HepG2 (cell line): Measurements from ENCODE around the gene DCTN3. TPM values are rescaled to one million over a fixed set of nuclear protein-coding genes. Genes with fewer than 3 reads are reported as not detected.

Experiments
- CENPT ChIP-seq: sonication (generic); formaldehyde crosslinking; IDR thresholded peaks from 2 replicates; pipeline ENCODE4 v1.8.0; 2022; ENCODE audit warnings: low read depth, mild to moderate bottlenecking, moderate library complexity, missing genetic modification reagents
- DMTF1 ChIP-seq: sonication (generic); formaldehyde crosslinking; IDR thresholded peaks from 2 replicates; pipeline ENCODE4 v1.4.0; 2020; ENCODE audit warnings: mild to moderate bottlenecking, missing genetic modification reagents
- DRAP1 ChIP-seq: IDR thresholded peaks from 2 replicates; pipeline ENCODE4 v1.6.1; 2016; ENCODE audit warnings: missing genetic modification reagents, missing compliant biosample characterization
- DZIP1 ChIP-seq: sonication (generic); formaldehyde crosslinking; IDR thresholded peaks from 2 replicates; pipeline ENCODE4 v1.5.0; 2020; ENCODE audit warnings: mild to moderate bottlenecking, missing genetic modification reagents
- MAFG ChIP-seq: sonication (generic); formaldehyde crosslinking; IDR thresholded peaks from 2 replicates; pipeline ENCODE4 v1.5.1; 2020; ENCODE audit warnings: mild to moderate bottlenecking, missing genetic modification reagents
- MED13 ChIP-seq: sonication (generic); formaldehyde crosslinking; IDR thresholded peaks from 2 replicates; pipeline ENCODE4 v1.5.0; 2020; ENCODE audit warnings: missing genetic modification reagents
- MTERF4 ChIP-seq: sonication (generic); formaldehyde crosslinking; IDR thresholded peaks from 2 replicates; pipeline ENCODE4 v1.8.0; 2023; ENCODE audit warnings: mild to moderate bottlenecking, missing genetic modification reagents
- MZF1 ChIP-seq: sonication (generic); formaldehyde crosslinking; IDR thresholded peaks from 2 replicates; pipeline ENCODE4 v1.8.1; 2023; ENCODE audit warnings: mild to moderate bottlenecking, missing genetic modification reagents, borderline replicate concordance
- NFE2L1 ChIP-seq: sonication (generic); formaldehyde crosslinking; IDR thresholded peaks from 2 replicates; pipeline ENCODE4 v1.4.0; 2020; ENCODE audit warnings: missing genetic modification reagents, mild to moderate bottlenecking, borderline replicate concordance
- NFIB ChIP-seq: sonication (generic); formaldehyde crosslinking; IDR thresholded peaks from 2 replicates; pipeline ENCODE4 v1.9.0; 2021; ENCODE audit warnings: missing genetic modification reagents, mild to moderate bottlenecking, borderline replicate concordance
- NR0B2 ChIP-seq: sonication (generic); formaldehyde crosslinking; IDR thresholded peaks from 2 replicates; pipeline ENCODE4 v1.4.0; 2020; ENCODE audit warnings: mild to moderate bottlenecking, missing genetic modification reagents
- PAF1 ChIP-seq: IDR thresholded peaks from 2 replicates; pipeline ENCODE4 v1.6.1; 2016; ENCODE audit warnings: missing genetic modification reagents, missing compliant biosample characterization
- RFX1 ChIP-seq: fragments of 450-650 bp; IDR thresholded peaks from 2 replicates; pipeline ENCODE4 v1.6.1; 2017
- SMAD9 ChIP-seq: sonication (generic); formaldehyde crosslinking; IDR thresholded peaks from 2 replicates; pipeline ENCODE4 v1.5.1; 2020; ENCODE audit warnings: mild to moderate bottlenecking, missing genetic modification reagents
- SPEN ChIP-seq: sonication (generic); formaldehyde crosslinking; IDR thresholded peaks from 2 replicates; pipeline ENCODE4 v1.5.1; 2020; ENCODE audit warnings: low read depth, mild to moderate bottlenecking, missing genetic modification reagents
- XBP1 ChIP-seq: sonication (generic); formaldehyde crosslinking; IDR thresholded peaks from 2 replicates; pipeline ENCODE4 v1.5.0; 2020; ENCODE audit warnings: missing genetic modification reagents
- ZBTB34 ChIP-seq: sonication (generic); formaldehyde crosslinking; IDR thresholded peaks from 2 replicates; pipeline ENCODE4 v1.8.0; 2022; ENCODE audit warnings: mild to moderate bottlenecking, missing genetic modification reagents
- ZBTB7B ChIP-seq: sonication (generic); formaldehyde crosslinking; IDR thresholded peaks from 2 replicates; pipeline ENCODE4 v1.4.0; 2020; ENCODE audit warnings: missing genetic modification reagents
- ZNF460 ChIP-seq: sonication (generic); formaldehyde crosslinking; IDR thresholded peaks from 2 replicates; pipeline ENCODE4 v1.5.1; 2020; ENCODE audit warnings: missing genetic modification reagents, mild to moderate bottlenecking, borderline replicate concordance
- ZNF713 ChIP-seq: sonication (generic); formaldehyde crosslinking; IDR thresholded peaks from 2 replicates; pipeline ENCODE4 v1.4.0; 2020; ENCODE audit warnings: mild to moderate bottlenecking, missing genetic modification reagents
- polyA plus RNA-seq, 8 experiments: library from polyadenylated mRNA; depleted of rRNA in 3 of 8; stranded (reverse) in 7 of 8; unstranded in 1 of 8; fragments of >200 nt; fragmentation: Illumina TruSeq in 4 of 8; extraction: Trizol in 4 of 8; gene quantifications; 2 replicates each; pipeline versions ENCODE4 v1.2.1 to v1.2.3, GENCODE V29; 2011 to 2016; ENCODE audit warnings: low read depth in 4 of 8, missing spikeins in 1 of 8, mixed read lengths in 1 of 8; ENCODE audit not compliant: insufficient read depth in 1 of 8
- total RNA-seq, 5 experiments: library from RNA; depleted of rRNA; stranded (reverse); fragments of >200 nt; fragmentation: Illumina TruSeq; extraction: Trizol; gene quantifications; 2 replicates each; pipeline ENCODE4 v1.2.3, GENCODE V29; 2016; ENCODE audit warnings: low read depth in 1 of 5

Gene DCTN3
- total and polyA plus RNA-seq, 2 of the 13 experiments (the other 11 are each of a cell fraction or from before 2014, with no cell fraction given), result 27.4 to 34.5 TPM

- TF ChIP-seq NR0B2, result no peak
- TF ChIP-seq MED13 (CRISPR knock-in tag), result no peak
- TF ChIP-seq RFX1, result no peak
- TF ChIP-seq XBP1 (CRISPR knock-in tag), result no peak
- no peak for TF ChIP-seq DMTF1 (CRISPR knock-in tag)
- TF ChIP-seq DRAP1, result no peak
- no peak for TF ChIP-seq DZIP1 (CRISPR knock-in tag)
- no peak for TF ChIP-seq MTERF4
- no peak for TF ChIP-seq SPEN (CRISPR knock-in tag)
- TF ChIP-seq PAF1, result no peak
- TF ChIP-seq ZNF713 (CRISPR knock-in tag), result no peak
- TF ChIP-seq MZF1 (CRISPR knock-in tag), result no peak
- no peak for TF ChIP-seq ZNF460 (CRISPR knock-in tag)
- TF ChIP-seq SMAD9, result no peak
- no peak for TF ChIP-seq MAFG
- TF ChIP-seq NFIB (CRISPR knock-in tag), result no peak
- TF ChIP-seq ZBTB7B (CRISPR knock-in tag), result no peak
- no peak for TF ChIP-seq ZBTB34 (CRISPR knock-in tag)
- no peak for TF ChIP-seq NFE2L1
- TF ChIP-seq CENPT, result no peak
Observed at GRCh38 chr9:34633851-34634550, 13.7 kb upstream of the DCTN3 start (continued).
